DND-41 (cell line): ENCODE measurements around the gene PPFIBP2.

ENCODE experiments used
- ATAC-seq: fragments of 200-7000 bp; cut with Tn5 transposase; 3 replicates; pipeline ENCODE4 v1.9.1; 2021; ENCODE audit warnings: low read depth; ENCODE audit not compliant: insufficient read depth
- DNase-seq: peaks from one replicate; pipeline ENCODE4 v3.0.0-alpha.2; 2020
- H2AFZ ChIP-seq: 2 replicates; pipeline ENCODE4 v1.6.0; 2012; ENCODE audit warnings: low read depth, low read length
- H3K27ac ChIP-seq: 2 replicates; pipeline ENCODE4 v1.5.1; 2012; ENCODE audit warnings: low read length, inconsistent platforms
- H3K27me3 ChIP-seq: fragments of 200-600 bp; sonication (generic); 2 replicates; pipeline ENCODE4 v1.6.0; 2012; ENCODE audit warnings: low read length, mild to moderate bottlenecking, inconsistent platforms; ENCODE audit not compliant: insufficient read depth, poor library complexity
- H3K36me3 ChIP-seq: 2 replicates; pipeline ENCODE4 v1.5.1; 2012; ENCODE audit warnings: low read length, inconsistent platforms; ENCODE audit not compliant: insufficient read depth
- H3K4me1 ChIP-seq: 2 replicates; pipeline ENCODE4 v1.5.1; 2012; ENCODE audit warnings: mild to moderate bottlenecking, low read length; ENCODE audit not compliant: insufficient read depth
- H3K4me2 ChIP-seq: 2 replicates; pipeline ENCODE4 v1.6.0; 2012; ENCODE audit warnings: mild to moderate bottlenecking, moderate library complexity, low read length, inconsistent platforms; ENCODE audit not compliant: insufficient read depth
- H3K4me3 ChIP-seq, 2 experiments: fragments of 200-600 bp in 1 of 2; shearing (Covaris generic) in 1 of 2; 2 replicates each; pipeline ENCODE4 v1.5.1; 2012 to 2016; ENCODE audit warnings: inconsistent platforms in 2 of 2, low read length in 2 of 2, mild to moderate bottlenecking in 2 of 2, low read depth in 1 of 2, moderate library complexity in 1 of 2
- H3K79me2 ChIP-seq: 2 replicates; pipeline ENCODE4 v1.6.0; 2012; ENCODE audit warnings: low read length, inconsistent platforms; ENCODE audit not compliant: insufficient read depth
- H3K9ac ChIP-seq: 2 replicates; pipeline ENCODE4 v1.6.0; 2012; ENCODE audit warnings: low read depth, mild to moderate bottlenecking, inconsistent platforms, low read length, moderate library complexity
- H3K9me3 ChIP-seq: 2 replicates; pipeline ENCODE4 v1.5.1; 2012; ENCODE audit warnings: low read length, moderate library complexity, mild to moderate bottlenecking, inconsistent platforms; ENCODE audit not compliant: insufficient read depth, severe bottlenecking
- H4K20me1 ChIP-seq: 2 replicates; pipeline ENCODE4 v1.6.0; 2012; ENCODE audit warnings: low read length; ENCODE audit not compliant: insufficient read depth
- CTCF ChIP-seq: IDR thresholded peaks from 2 replicates; pipeline ENCODE4 v1.5.1; 2012; ENCODE audit warnings: borderline replicate concordance, low read length, moderate library complexity, mild to moderate bottlenecking; ENCODE audit not compliant: poor library complexity, severe bottlenecking; ENCODE audit errors: extremely low read depth
- EZH2 ChIP-seq: IDR thresholded peaks from 3 replicates; pipeline ENCODE4 v1.6.1; 2012; ENCODE audit warnings: borderline replicate concordance, low read depth, mild to moderate bottlenecking, moderate library complexity, low read length, inconsistent platforms; ENCODE audit not compliant: severe bottlenecking

PPFIBP2 gene

GRCh38 chr11:7694235-7694634 lies 180.4 kb downstream of the PPFIBP2 start:
- Histone ChIP-seq H3K79me2 (no peaks in the 10 kb centered on the region), H3K4me2 (no peak overlapping the region), H3K9ac (no peak overlapping the region), H3K36me3 (no peaks in the 10 kb centered on the region), H3K27me3 (peaks cover 21% of the 10 kb centered on the region), H3K9me3 (no peaks in the 10 kb centered on the region), H3K4me3 (no peak overlapping the region), H3K27ac (no peak overlapping the region), H4K20me1 (no peaks in the 10 kb centered on the region), H3K4me1 (no peaks in the 10 kb centered on the region), H2AFZ (no peak overlapping the region)
- no peak for ATAC-seq
- TF ChIP-seq EZH2 (no peak), CTCF (no peak)
- no peak for DNase-seq

GRCh38 chr11:7696424-7696823 lies 182.6 kb downstream of the PPFIBP2 start:
- Histone ChIP-seq H2AFZ (no peak overlapping the region), H3K79me2 (no peaks in the 10 kb centered on the region), H3K9ac (no peak overlapping the region), H3K4me2 (no peak overlapping the region), H3K27ac (no peak overlapping the region), H4K20me1 (no peaks in the 10 kb centered on the region), H3K9me3 (no peaks in the 10 kb centered on the region), H3K27me3 (peaks cover 9% of the 10 kb centered on the region), H3K4me3 (no peak overlapping the region), H3K4me1 (no peaks in the 10 kb centered on the region), H3K36me3 (no peaks in the 10 kb centered on the region)
- ATAC-seq, result no peak
- DNase-seq, result no peak
- no peak for TF ChIP-seq EZH2
- no peak for TF ChIP-seq CTCF
